HCT116 (cell line): ENCODE results near the gene TTL.
"Not testable (repeated sequence)": the region's sequence is repeated elsewhere in the genome, so short reads cannot be mapped to it uniquely, and the experiment has no call there.

ENCODE experiments used
- ATF3 ChIP-seq: IDR thresholded peaks from 2 replicates; pipeline ENCODE4 v1.6.1; 2012
- CEBPB ChIP-seq: IDR thresholded peaks from 2 replicates; pipeline ENCODE4 v1.6.1; 2012; ENCODE audit warnings: low read depth
- CTCF ChIP-seq, 3 experiments: fragments of 200-600 bp in 1 of 3; sonication (generic) in 1 of 3; IDR thresholded peaks in 2 of 3; conservative IDR thresholded peaks in 1 of 3; 2 replicates each; pipeline ENCODE4 v1.5.1; 2012 to 2017; ENCODE audit warnings: low read depth in 2 of 3, low read length in 2 of 3, antibody characterized with exemption in 1 of 3, borderline replicate concordance in 1 of 3, control low read depth in 1 of 3, mild to moderate bottlenecking in 1 of 3, mixed read lengths in 1 of 3, mixed run types in 1 of 3, moderate library complexity in 1 of 3; ENCODE audit not compliant: insufficient read depth in 1 of 3
- ELF1 ChIP-seq: IDR thresholded peaks from 2 replicates; pipeline ENCODE4 v1.6.1; 2012; ENCODE audit warnings: low read depth, borderline replicate concordance
- EZH2 ChIP-seq: fragments of 200-600 bp; sonication (generic); IDR thresholded peaks from 2 replicates; pipeline ENCODE4 v1.6.1; 2017; ENCODE audit warnings: antibody characterized with exemption, mixed run types
- EZH2phosphoT487 ChIP-seq: fragments of 200-600 bp; IDR thresholded peaks from 2 replicates; pipeline ENCODE4 v1.6.1; 2018; ENCODE audit warnings: antibody characterized with exemption, borderline replicate concordance
- JUND ChIP-seq: IDR thresholded peaks from 2 replicates; pipeline ENCODE4 v1.6.1; 2012
- MAX ChIP-seq: IDR thresholded peaks from 2 replicates; pipeline ENCODE4 v1.6.1; 2012
- POLR2A ChIP-seq: IDR thresholded peaks from 2 replicates; pipeline ENCODE4 v1.7.0; 2011; ENCODE audit warnings: borderline replicate concordance; ENCODE audit not compliant: insufficient read depth, insufficient read length; ENCODE audit errors: extremely low read depth
- RAD21 ChIP-seq: IDR thresholded peaks from 2 replicates; pipeline ENCODE4 v1.6.1; 2012; ENCODE audit warnings: low read depth, mild to moderate bottlenecking
- REST ChIP-seq: IDR thresholded peaks from 2 replicates; pipeline ENCODE4 v1.6.1; 2012; ENCODE audit warnings: low read depth
- YY1 ChIP-seq: IDR thresholded peaks from 2 replicates; pipeline ENCODE4 v1.6.1; 2011; ENCODE audit warnings: low read length, low read depth, moderate library complexity, mild to moderate bottlenecking; ENCODE audit not compliant: insufficient replicate concordance; ENCODE audit errors: extremely low read depth
- ZNF274 ChIP-seq: fragments of 200-500 bp; sonication (Bioruptor generic); IDR thresholded peaks from 2 replicates; pipeline ENCODE4 v1.6.1; 2014; ENCODE audit warnings: mild to moderate bottlenecking, low read depth, low read length, inconsistent platforms

- TF ChIP-seq MAX; CTCF (IDR thresholded peaks at IDR 0.05 in 2 of 3, conservative IDR thresholded peaks at IDR 0.05 in 1 of 3; ENCODE audit: borderline replicate concordance in 1 of 3, insufficient read depth in 1 of 3, low read depth in 2 of 3, low read length in 2 of 3); POLR2A; REST; RAD21; CEBPB; EZH2; ATF3; YY1; EZH2phosphoT487; ZNF274; ELF1; JUND: not testable (repeated sequence)
These were observed 84.6 kb downstream of the TTL start for GRCh38 chr2:112566508-112566907.
